Psoas muscle (tissue), 8 donors: ENCODE data around the gene TMEM221. TPM values are rescaled to one million over a fixed set of nuclear protein-coding genes. Genes with fewer than 3 reads are reported as not detected.

ENCODE experiments used
- ATAC-seq, 4 donors: fragments of 200-7000 bp; cut with Tn5 transposase; one replicate each; pipeline ENCODE4 v1.9.1; 2020; ENCODE audit warnings: moderate library complexity in 3 of 4, mild to moderate bottlenecking in 2 of 4
- DNase-seq, 2 donors: peaks; one replicate each; pipeline ENCODE4 v3.0.0-alpha.2; 2020
- H3K27ac ChIP-seq: fragments of 200-600 bp; one replicate; pipeline ENCODE4 v1.8.0; 2022
- H3K27me3 ChIP-seq, 3 donors: fragments of 200-600 bp in 1 of 3; one replicate each; pipeline versions ENCODE4 v1.6.1 to v1.8.0; 2013 to 2022; ENCODE audit warnings: low read length in 2 of 3, mild to moderate bottlenecking in 2 of 3, moderate library complexity in 1 of 3; ENCODE audit not compliant: insufficient read depth in 3 of 3
- H3K36me3 ChIP-seq, 2 donors: fragments of 200-600 bp in 1 of 2; one replicate each; pipeline versions ENCODE4 v1.6.1 to v1.8.0; 2013 to 2022; ENCODE audit warnings: low read depth in 1 of 2, mild to moderate bottlenecking in 1 of 2, moderate library complexity in 1 of 2; ENCODE audit not compliant: insufficient read depth in 1 of 2
- H3K4me1 ChIP-seq: fragments of 200-600 bp; one replicate; pipeline ENCODE4 v1.8.0; 2022
- H3K4me3 ChIP-seq: fragments of 200-600 bp; one replicate; pipeline ENCODE4 v1.8.0; 2022; ENCODE audit warnings: mild to moderate bottlenecking
- H3K9me3 ChIP-seq: fragments of 200-600 bp; one replicate; pipeline ENCODE4 v1.8.0; 2022
- WGBS, 3 donors: extraction: QIAGEN DNeasy Blood & Tissue Kit; methylation state at CpG; one replicate each; pipeline versions ENCODE4 v1.1.6 to v1.1.7; 2013; 5-methylcytosine and 5-hydroxymethylcytosine counted together
- intact Hi-C, 2 donors: fragments of 100-400 bp; cut with DNase I; formaldehyde crosslinking; loops; one replicate each; pipeline versions ENCODE4 v1.11.0 to v1.14.2; 2022
- polyA plus RNA-seq, 3 donors: library from polyadenylated mRNA; stranded (reverse); fragments of 200-250 nt; gene quantifications; one replicate each; pipeline ENCODE4 v1.2.3, GENCODE V29; 2013
- total RNA-seq, 4 donors: library from RNA; stranded (reverse); fragmentation: NEBNext Ultra II Directional in 2 of 4; extraction: Animal tissue kit (Norgen Biotek cat#: 25700) in 2 of 4; gene quantifications; one replicate each; pipeline versions ENCODE4 v1.2.1 to v1.2.4, GENCODE V29; 2021 to 2023
- TF ChIP-seq, protein P1 (sequence below): fragments of 200-600 bp; IDR thresholded peaks from one replicate; pipeline ENCODE4 v1.8.0; 2022; ENCODE audit warnings: antibody characterized with exemption
- donor health status: healthy with polysubstance abuse.
- donor health status: DM: no; HTN: no; CAD: no; lungs with moderate emphysema.
- donor health status: Bipolar disorder and iron deficiency.
- donor health status: healthy.
- donor health status: DM: yes; HTN: yes; CAD: no.
- donor health status: DM: no; HTN: no; CAD: no.
- donor health status: DM: no; HTN: no; CAD: no.
- donor health status: DM: yes; HTN: yes; CAD: no.

TMEM221 gene
- total and polyA plus RNA-seq, 7 donors: 0.04 to 0.39 (median 0.25) TPM; not detected in 4

DNA sequence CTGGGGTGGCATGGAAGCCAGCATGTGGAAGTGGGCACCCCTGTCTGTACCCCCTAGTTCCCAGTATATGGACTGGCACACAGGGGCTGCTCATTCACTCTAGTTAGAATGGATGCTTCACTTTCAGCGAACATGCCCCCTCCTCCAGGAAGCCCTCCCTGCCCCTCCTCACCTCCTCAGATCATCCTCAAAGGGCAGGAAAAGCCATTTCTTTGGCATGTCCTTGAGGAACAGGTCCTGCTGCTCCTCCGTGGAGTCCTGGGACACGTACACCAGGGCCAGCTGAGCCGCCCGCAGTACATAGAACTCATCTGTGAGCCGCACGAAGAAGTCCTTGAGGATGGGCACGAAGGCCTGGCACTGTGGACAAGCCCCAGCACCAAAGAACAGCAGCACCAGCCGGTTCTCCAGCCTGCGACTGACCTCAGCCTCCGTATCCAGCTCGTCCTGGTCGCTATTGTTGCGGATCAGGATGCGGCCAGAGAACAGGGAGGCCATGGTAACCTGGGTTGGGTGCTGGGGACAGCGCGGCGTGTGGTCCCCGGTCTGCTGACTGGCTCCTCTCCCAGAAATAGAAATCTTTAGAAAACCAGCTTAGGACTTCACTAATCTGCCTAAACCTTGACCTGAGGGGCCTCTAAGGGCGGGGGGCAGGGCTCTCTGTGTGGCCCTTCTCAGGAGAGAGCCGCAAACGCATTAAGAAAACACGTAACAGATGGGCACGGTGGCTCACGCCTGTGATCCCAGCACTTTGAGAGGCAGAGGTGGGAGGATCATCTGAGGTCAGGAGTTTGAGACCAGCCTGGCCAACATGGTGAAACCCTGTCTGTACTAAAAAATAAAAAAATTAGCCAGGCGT lies 12.1 kb upstream of the TMEM221 start, which contains the start of gene NXNL1:
Gene NXNL1 (minus strand): TSS at position 555 of the 859 bp plus-strand sequence. CDS start 57 bp downstream, at position 498.
- no peaks in the 10 kb centered on the region for H3K36me3 ChIP-seq
- ATAC-seq (no peak), DNase-seq (no peak)
- TF ChIP-seq, protein P1, sequence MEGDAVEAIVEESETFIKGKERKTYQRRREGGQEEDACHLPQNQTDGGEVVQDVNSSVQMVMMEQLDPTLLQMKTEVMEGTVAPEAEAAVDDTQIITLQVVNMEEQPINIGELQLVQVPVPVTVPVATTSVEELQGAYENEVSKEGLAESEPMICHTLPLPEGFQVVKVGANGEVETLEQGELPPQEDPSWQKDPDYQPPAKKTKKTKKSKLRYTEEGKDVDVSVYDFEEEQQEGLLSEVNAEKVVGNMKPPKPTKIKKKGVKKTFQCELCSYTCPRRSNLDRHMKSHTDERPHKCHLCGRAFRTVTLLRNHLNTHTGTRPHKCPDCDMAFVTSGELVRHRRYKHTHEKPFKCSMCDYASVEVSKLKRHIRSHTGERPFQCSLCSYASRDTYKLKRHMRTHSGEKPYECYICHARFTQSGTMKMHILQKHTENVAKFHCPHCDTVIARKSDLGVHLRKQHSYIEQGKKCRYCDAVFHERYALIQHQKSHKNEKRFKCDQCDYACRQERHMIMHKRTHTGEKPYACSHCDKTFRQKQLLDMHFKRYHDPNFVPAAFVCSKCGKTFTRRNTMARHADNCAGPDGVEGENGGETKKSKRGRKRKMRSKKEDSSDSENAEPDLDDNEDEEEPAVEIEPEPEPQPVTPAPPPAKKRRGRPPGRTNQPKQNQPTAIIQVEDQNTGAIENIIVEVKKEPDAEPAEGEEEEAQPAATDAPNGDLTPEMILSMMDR: no peak
- H3K27me3 ChIP-seq: peaks cover 0 to 42% (median 9%) of the 10 kb centered on the region in 3 donors
- H3K9me3 ChIP-seq: no peaks in the 10 kb centered on the region
- H3K4me1 ChIP-seq: no peaks in the 10 kb centered on the region
- no peak within 1 kb of the TSS for H3K4me3 ChIP-seq
- 75 to 83% (median 76%) methylated on average over 26 of the region's 26 CpGs for WGBS, 3 donors
- intact Hi-C loops: no loop called here
- no peak within 1 kb of the TSS for H3K27ac ChIP-seq

DNA sequence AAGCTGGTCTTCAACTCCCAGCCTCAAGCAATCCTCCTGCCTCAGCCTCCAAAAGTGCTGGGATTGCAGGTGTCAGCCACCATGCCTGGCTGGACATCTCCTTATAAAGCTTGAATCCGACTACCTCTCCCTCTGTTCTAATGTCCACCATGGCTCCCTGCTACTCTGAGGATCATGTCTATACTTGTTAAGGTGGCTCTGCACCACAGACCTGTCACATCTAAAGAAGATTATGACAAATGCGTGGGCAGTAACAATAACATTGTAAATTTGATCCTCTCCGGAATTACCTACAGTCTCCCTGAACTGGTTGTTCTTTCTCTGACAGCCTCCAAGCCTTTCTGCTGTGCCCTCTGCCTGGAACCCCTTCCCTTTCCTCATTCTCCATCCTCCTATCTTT lies 10.5 kb upstream of the TMEM221 start:
- DNase-seq: no peak
- TF ChIP-seq, protein P1: no peak
- no peaks in the 10 kb centered on the region for H3K9me3 ChIP-seq
- no peak overlapping the region for H3K27ac ChIP-seq
- no peaks in the 10 kb centered on the region for H3K4me1 ChIP-seq
- intact Hi-C loops: loop anchor here in 1 of 2 donors (5.0 kb wide), 1 partner anchor 113 kb away; no protein-coding TSS in a partner anchor
- H3K27me3 ChIP-seq: peaks cover 0 to 57% (median 9%) of the 10 kb centered on the region in 3 donors
- ATAC-seq: no peak
- 67 to 80% (median 78%) methylated on average over 3 of the region's 3 CpGs for WGBS, 3 donors
- no peaks in the 10 kb centered on the region for H3K36me3 ChIP-seq
- H3K4me3 ChIP-seq: no peak overlapping the region

DNA sequence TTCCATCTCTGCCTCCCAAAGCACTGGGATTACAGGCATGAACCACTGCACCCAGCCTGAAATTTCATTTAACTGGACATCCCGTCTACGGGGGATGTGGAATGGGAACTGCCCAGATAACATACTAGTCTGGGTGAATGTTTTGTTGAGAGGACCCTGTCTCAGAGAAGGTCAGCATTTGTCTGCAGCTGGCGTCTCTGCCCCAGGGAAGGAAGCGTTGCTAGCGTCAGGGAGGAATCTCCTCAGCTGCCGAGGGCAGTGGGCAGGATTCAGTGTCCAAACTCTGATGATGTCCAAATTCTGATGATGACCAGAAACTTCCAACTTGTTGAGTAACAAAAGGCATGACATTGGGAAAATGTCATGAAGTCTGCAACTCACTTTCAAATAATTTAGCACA lies 9.1 kb upstream of the TMEM221 start:
- no peaks in the 10 kb centered on the region for H3K36me3 ChIP-seq
- H3K27ac ChIP-seq: no peak overlapping the region
- H3K4me1 ChIP-seq: peaks cover 4% of the 10 kb centered on the region
- WGBS, 3 donors: 12 to 28% (median 22%) methylated on average over 6 of the region's 6 CpGs
- no peak for ATAC-seq
- intact Hi-C loops: loop anchor here in 1 of 2 donors (5.0 kb wide), 1 partner anchor 115 kb away; no protein-coding TSS in a partner anchor
- no peaks in the 10 kb centered on the region for H3K9me3 ChIP-seq
- DNase-seq: no peak
- TF ChIP-seq, protein P1: no peak
- peaks cover 0 to 63% (median 12%) of the 10 kb centered on the region in 3 donors for H3K27me3 ChIP-seq
- no peak overlapping the region for H3K4me3 ChIP-seq

DNA sequence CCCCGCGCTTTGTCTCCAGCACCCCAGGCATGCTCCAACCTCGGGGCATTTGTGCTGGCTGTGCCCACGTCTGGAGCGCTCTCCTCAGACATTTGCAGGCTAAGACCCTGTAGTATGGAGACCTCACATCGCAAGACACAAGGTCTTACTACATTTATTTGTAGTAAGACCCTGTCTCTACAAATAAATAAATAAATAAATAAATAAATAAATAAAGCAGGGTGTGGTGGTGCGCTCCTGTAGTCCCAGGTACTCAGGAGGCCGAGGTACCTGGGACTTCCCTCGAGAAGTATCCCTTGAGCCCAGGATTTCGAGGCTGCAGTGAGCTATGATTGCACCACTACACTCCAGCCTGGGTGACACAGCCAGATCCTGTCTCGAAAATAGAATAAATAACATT lies 7.7 kb upstream of the TMEM221 start:
- TF ChIP-seq, protein P1: no peak
- intact Hi-C loops: loop anchor here in 1 of 2 donors (5.0 kb wide), 1 partner anchor 116 kb away; no protein-coding TSS in a partner anchor
- DNase-seq: no peak
- Histone ChIP-seq H3K9me3 (no peaks in the 10 kb centered on the region), H3K4me1 (peaks cover 4% of the 10 kb centered on the region), H3K4me3 (no peak overlapping the region), H3K27ac (no peak overlapping the region), H3K36me3 (no peaks in the 10 kb centered on the region), H3K27me3 (peaks cover 0 to 73% (median 15%) of the 10 kb centered on the region in 3 donors)
- no peak for ATAC-seq
- 62 to 69% (median 63%) methylated on average over 10 to 11 of the region's 11 CpGs for WGBS, 3 donors
